Chondrocyte (in vitro differentiated cells): ENCODE data around the gene SEL1L3. TPM values are rescaled to one million over a fixed set of nuclear protein-coding genes. Genes with fewer than 3 reads are reported as not detected.
A peak's percentile ranks its signal among the peaks of the same experiment; 100 is the strongest.
"Not testable (repeated sequence)": the region's sequence is repeated elsewhere in the genome, so short reads cannot be mapped to it uniquely, and the experiment has no call there.

ENCODE experiments used
- DNase-seq: peaks from one replicate; pipeline ENCODE4 v3.0.0; 2021; ENCODE audit warnings: mixed read lengths, low spot score
- H3K27ac Mint-ChIP-seq: one replicate; pipeline ENCODE4 v1.8.0; 2021; ENCODE audit warnings: mild to moderate bottlenecking, moderate library complexity, mixed read lengths; ENCODE audit not compliant: unreplicated experiment
- H3K27me3 Mint-ChIP-seq: 2 replicates; pipeline ENCODE4 v1.8.0; 2021; ENCODE audit warnings: low read depth, mixed read lengths
- H3K36me3 Mint-ChIP-seq: 2 replicates; pipeline ENCODE4 v1.8.0; 2021; ENCODE audit warnings: low read depth, mixed read lengths
- H3K4me1 Mint-ChIP-seq: 2 replicates; pipeline ENCODE4 v1.8.0; 2021; ENCODE audit warnings: low read depth, mild to moderate bottlenecking, mixed read lengths
- H3K4me3 Mint-ChIP-seq: one replicate; pipeline ENCODE4 v1.8.0; 2021; ENCODE audit warnings: mild to moderate bottlenecking, moderate library complexity, mixed read lengths; ENCODE audit not compliant: unreplicated experiment
- H3K9me3 Mint-ChIP-seq: 2 replicates; pipeline ENCODE4 v1.8.0; 2021; ENCODE audit warnings: low read depth, mixed read lengths
- CTCF ChIP-seq: fragments of 200-600 bp; sonication (generic); IDR thresholded peaks from 2 replicates; pipeline ENCODE4 v1.5.0; 2021; ENCODE audit warnings: antibody characterized with exemption, mild to moderate bottlenecking, moderate library complexity
- long read RNA-seq: library from polyadenylated mRNA; stranded (forward); transcript quantifications from one replicate; pipeline ENCODE4 v2.0.0, GENCODE V29; 2021
- total RNA-seq: library from RNA; stranded (reverse); gene quantifications from 3 replicates; pipeline ENCODE4 v1.2.1, GENCODE V29; 2021

SEL1L3 gene
- total RNA-seq: 30.3 to 33.5 TPM (median 31.1 TPM) in 3 replicates
- long read RNA-seq, full-length matches to known transcripts: 64 of 80 reads
- long read RNA-seq, partial matches to known transcripts: 11 of 80 reads
- long read RNA-seq, other reads (novel, unspliced or antisense): 5 of 80 reads

- no peak for DNase-seq
- peaks cover 2% of the 10 kb centered on the region for H3K36me3 Mint-ChIP-seq
- peaks cover 21% of the 10 kb centered on the region for H3K4me1 Mint-ChIP-seq
- no peak for TF ChIP-seq CTCF
- no peaks in the 10 kb centered on the region for H3K27me3 Mint-ChIP-seq
- peak within 1 kb of the TSS; percentile 98 for H3K4me3 Mint-ChIP-seq
- peak within 1 kb of the TSS; percentile 94 for H3K27ac Mint-ChIP-seq
- no peaks in the 10 kb centered on the region for H3K9me3 Mint-ChIP-seq
These were observed at the start of gene SEL1L3 for GRCh38 chr4:25862411-25863346. Gene SEL1L3, minus strand, starts transcription at chr4:25862988. Its CDS starts 152 bp downstream, at chr4:25862836.

- Mint-ChIP-seq H3K36me3 (no peaks in the 10 kb centered on the region), H3K4me1 (peaks cover 30% of the 10 kb centered on the region), H3K4me3 (no peak overlapping the region), H3K27me3 (no peaks in the 10 kb centered on the region), H3K9me3 (no peaks in the 10 kb centered on the region), H3K27ac (no peak overlapping the region)
- TF ChIP-seq CTCF: no peak
- no peak for DNase-seq
These were observed 48.6 kb upstream of the SEL1L3 start for GRCh38 chr4:25911356-25911755.

- Mint-ChIP-seq H3K27ac (peak overlapping the region; percentile 86), H3K4me1 (peaks cover 17% of the 10 kb centered on the region), H3K9me3 (no peaks in the 10 kb centered on the region), H3K4me3 (peak overlapping the region; percentile 14), H3K36me3 (no peaks in the 10 kb centered on the region), H3K27me3 (no peaks in the 10 kb centered on the region)
- TF ChIP-seq CTCF: no peak
- no peak for DNase-seq
These were observed 45.7 kb upstream of the SEL1L3 start for GRCh38 chr4:25908491-25908901.

GRCh38 chr4:25906113-25906512, 43.3 kb upstream of the SEL1L3 start:
- not testable (repeated sequence) for H3K9me3 Mint-ChIP-seq, H3K36me3 Mint-ChIP-seq, H3K4me3 Mint-ChIP-seq, H3K27ac Mint-ChIP-seq, H3K27me3 Mint-ChIP-seq, DNase-seq
- peaks cover 12% of the 10 kb centered on the region for H3K4me1 Mint-ChIP-seq

- H3K27ac Mint-ChIP-seq: no peak overlapping the region
- no peak for TF ChIP-seq CTCF
- no peak overlapping the region for H3K4me3 Mint-ChIP-seq
- H3K27me3 Mint-ChIP-seq: no peaks in the 10 kb centered on the region
- no peaks in the 10 kb centered on the region for H3K9me3 Mint-ChIP-seq
- H3K4me1 Mint-ChIP-seq: peaks cover 12% of the 10 kb centered on the region
- DNase-seq: no peak
- no peaks in the 10 kb centered on the region for H3K36me3 Mint-ChIP-seq
These were observed 42.6 kb upstream of the SEL1L3 start for GRCh38 chr4:25905371-25905770.
